A549 (cell line): Measurements from ENCODE around the gene LAPTM5. TPM values are rescaled to one million over a fixed set of nuclear protein-coding genes. Genes with fewer than 3 reads are reported as not detected.

ENCODE experiments used
- ATAC-seq, 2 experiments: fragments of 200-7000 bp in 1 of 2; fragments of >200 bp in 1 of 2; cut with Nextera tagmentation in 1 of 2; cut with Tn5 transposase in 1 of 2; 3 replicates each; pipeline versions ENCODE4 v1.8.0 to v1.9.1; 2018 to 2020; ENCODE audit warnings: mild to moderate bottlenecking in 1 of 2, moderate library complexity in 1 of 2
- CTCF ChIA-PET: fragments of 300-600 bp; sonication (Branson Sonifier 250); formaldehyde crosslinking; extraction: SDS; loops from one replicate; lab custom pipeline; 2021; ENCODE audit warnings: antibody characterized with exemption, inconsistent platforms; lab: Yijun Ruan, JAX
- POLR2A ChIA-PET: fragments of 350-600 bp; formaldehyde crosslinking; extraction: SDS; loops from one replicate; lab custom pipeline; 2021; ENCODE audit warnings: antibody characterized with exemption, inconsistent platforms; lab: Yijun Ruan, JAX
- DNase-seq, 2 experiments: peaks; one replicate each; pipeline versions ENCODE4 v3.0.0 to v3.0.0-alpha.2; 2011 to 2016; ENCODE audit warnings: low read depth in 1 of 2, low spot score in 1 of 2
- FAIRE-seq: peaks from 2 replicates; lab custom pipeline; 2011; peaks lifted over from hg19 to GRCh38; lab: Jason Lieb, UNC
- H3K27ac ChIP-seq, 2 experiments: fragments of >200 bp; sonication (Bioruptor Twin); formaldehyde crosslinking; 3 replicates each; pipeline ENCODE4 v1.5.1; 2016 to 2017
- H3K4me1 ChIP-seq: fragments of >200 bp; sonication (Bioruptor Twin); formaldehyde crosslinking; 3 replicates; pipeline ENCODE4 v1.6.1; 2016
- H3K4me2 ChIP-seq: fragments of >200 bp; sonication (Bioruptor Twin); formaldehyde crosslinking; 3 replicates; pipeline ENCODE4 v1.6.1; 2016
- H3K4me3 ChIP-seq: fragments of >200 bp; sonication (Bioruptor Twin); formaldehyde crosslinking; 3 replicates; pipeline ENCODE4 v1.5.1; 2016
- H3K9me3 ChIP-seq: fragments of >200 bp; sonication (Bioruptor Twin); formaldehyde crosslinking; 3 replicates; pipeline ENCODE4 v1.6.1; 2016
- BHLHE40 ChIP-seq: IDR thresholded peaks from 2 replicates; pipeline ENCODE4 v1.6.1; 2012; ENCODE audit warnings: low read depth, low read length, inconsistent platforms
- CHD2 ChIP-seq: fragments of 150-350 bp; IDR thresholded peaks from 2 replicates; pipeline ENCODE4 v1.6.1; 2014; ENCODE audit warnings: low read length; ENCODE audit not compliant: partially characterized antibody
- ELK1 ChIP-seq: fragments of 150-350 bp; IDR thresholded peaks from 2 replicates; pipeline ENCODE4 v1.6.1; 2014; ENCODE audit warnings: low read depth, mild to moderate bottlenecking, low read length
- EP300 ChIP-seq, 2 experiments: fragments of >200 bp; sonication (Bioruptor Twin); formaldehyde crosslinking; IDR thresholded peaks; 2 replicates in 1 of 2; 3 replicates in 1 of 2; pipeline ENCODE4 v1.6.1; 2016 to 2017
- ESRRA ChIP-seq: fragments of 150-350 bp; IDR thresholded peaks from 2 replicates; pipeline ENCODE4 v1.6.1; 2014; ENCODE audit warnings: mild to moderate bottlenecking, low read length, borderline replicate concordance
- FOSL2 ChIP-seq, 2 experiments: fragments of 450-650 bp in 1 of 2; fragments of >200 bp in 1 of 2; sonication (Bioruptor Twin) in 1 of 2; formaldehyde crosslinking; IDR thresholded peaks; 2 replicates each; pipeline versions ENCODE4 v1.5.0 to v1.6.1; 2016 to 2020; ENCODE audit warnings: mild to moderate bottlenecking in 1 of 2, moderate library complexity in 1 of 2
- HDAC2 ChIP-seq: fragments of 200-600 bp; sonication (generic); IDR thresholded peaks from 2 replicates; pipeline ENCODE4 v1.6.1; 2016
- HOXB5 ChIP-seq: fragments of 250-450 bp; sonication (Bioruptor Pico); IDR thresholded peaks from 2 replicates; pipeline ENCODE4 v1.5.0; 2020; ENCODE audit warnings: mild to moderate bottlenecking, moderate library complexity
- JUN ChIP-seq, 2 experiments: fragments of >200 bp; sonication (Bioruptor Twin); formaldehyde crosslinking; IDR thresholded peaks; 2 replicates in 1 of 2; 3 replicates in 1 of 2; pipeline ENCODE4 v1.6.1; 2016 to 2017
- MAX ChIP-seq: IDR thresholded peaks from 2 replicates; pipeline ENCODE4 v1.6.1; 2012
- NPAS2 ChIP-seq: fragments of 250-450 bp; sonication (Bioruptor Pico); IDR thresholded peaks from 2 replicates; pipeline ENCODE4 v1.8.0; 2022; ENCODE audit warnings: mild to moderate bottlenecking, moderate library complexity, borderline replicate concordance
- PBX3 ChIP-seq: IDR thresholded peaks from 2 replicates; pipeline ENCODE4 v1.6.1; 2012
- PHF8 ChIP-seq: fragments of 200-600 bp; sonication (generic); IDR thresholded peaks from 2 replicates; pipeline ENCODE4 v1.6.1; 2016; ENCODE audit warnings: low read depth, mild to moderate bottlenecking, antibody characterized with exemption, moderate library complexity, borderline replicate concordance
- RARB ChIP-seq: fragments of 250-450 bp; sonication (Bioruptor Pico); IDR thresholded peaks from 2 replicates; pipeline ENCODE4 v1.8.0; 2021; ENCODE audit warnings: mild to moderate bottlenecking, moderate library complexity
- RNF2 ChIP-seq: fragments of 200-600 bp; sonication (generic); IDR thresholded peaks from 2 replicates; pipeline ENCODE4 v1.6.1; 2016; ENCODE audit warnings: low read depth, mild to moderate bottlenecking, antibody characterized with exemption, moderate library complexity, borderline replicate concordance
- TFCP2L1 ChIP-seq: fragments of 250-450 bp; sonication (Bioruptor Pico); IDR thresholded peaks from 2 replicates; pipeline ENCODE4 v1.5.0; 2021; ENCODE audit warnings: mild to moderate bottlenecking
- TP53 ChIP-seq: fragments of 250-450 bp; sonication (Bioruptor Pico); IDR thresholded peaks from 2 replicates; pipeline ENCODE4 v1.5.0; 2021; ENCODE audit warnings: mild to moderate bottlenecking, moderate library complexity
- ZC3H11A ChIP-seq: fragments of 450-650 bp; IDR thresholded peaks from 2 replicates; pipeline ENCODE4 v1.6.1; 2014; ENCODE audit warnings: antibody characterized with exemption, mild to moderate bottlenecking
- ZNF302 ChIP-seq: fragments of 250-450 bp; sonication (Bioruptor Pico); IDR thresholded peaks from 2 replicates; pipeline ENCODE4 v1.9.0; 2021; ENCODE audit warnings: inconsistent platforms, mild to moderate bottlenecking, moderate library complexity
- WGBS: methylation state at CpG from one replicate; pipeline ENCODE4 v1.1.6; 2017; ENCODE audit errors: missing lambda C conversion rate; 5-methylcytosine and 5-hydroxymethylcytosine counted together
- polyA plus RNA-seq, 4 experiments: library from polyadenylated mRNA; depleted of rRNA in 3 of 4; stranded (reverse); fragments of >200 nt; fragmentation: RNase III in 1 of 4; extraction: RNeasy Plus Mini Kit Qiagen cat#74134 plus additional on column Dnase treatment in 1 of 4; gene quantifications; 2 replicates in 3 of 4; 3 replicates in 1 of 4; pipeline ENCODE4 v1.2.3, GENCODE V29; 2011 to 2017

Gene LAPTM5
- polyA plus RNA-seq, 2 of the 4 experiments (the other 2 are of a cell fraction): 0.06 to 0.22 TPM

GRCh38 chr1:30787856-30788495 is 30.4 kb upstream of the LAPTM5 start (continued):
- TF ChIP-seq RARB (no peak), JUN (IDR thresholded peaks at IDR 0.05) (no peak)

GRCh38 chr1:30787266-30787665 is 29.7 kb upstream of the LAPTM5 start:
- TF ChIP-seq PHF8 (no peak), TFCP2L1 (no peak), HDAC2 (no peak)

GRCh38 chr1:30786264-30786991 is 28.9 kb upstream of the LAPTM5 start:
- no peak overlapping the region for H3K4me3 ChIP-seq
- no peaks in the 10 kb centered on the region for H3K4me1 ChIP-seq
- WGBS: 63% methylated on average over 10 of the region's 13 CpGs
- POLR2A ChIA-PET: no interaction called here
- DNase-seq: no peak
- TF ChIP-seq PBX3: no peak
- no peak for TF ChIP-seq NPAS2 (CRISPR knock-in tag)
- no peak for TF ChIP-seq HOXB5 (CRISPR knock-in tag)
- no peak for TF ChIP-seq ELK1
- no peak for TF ChIP-seq ESRRA
- TF ChIP-seq RNF2: no peak
- TF ChIP-seq JUN (IDR thresholded peaks at IDR 0.05): no peak
- H3K27ac ChIP-seq: no peak overlapping the region
- ATAC-seq: no peak
- FAIRE-seq: no peak
- CTCF ChIA-PET: interaction anchor here (0.9 to 36.8 kb wide), 7 partner anchors 8 to 126 kb away, joined by 3 to 743 read pairs (median 4); partner anchors contain the start of gene SDC3
- H3K4me2 ChIP-seq: no peak overlapping the region
- no peaks in the 10 kb centered on the region for H3K9me3 ChIP-seq

More at GRCh38 chr1:30787266-30787665, 29.7 kb upstream of the LAPTM5 start:
- CTCF ChIA-PET: interaction anchor here (1.3 to 36.8 kb wide), 3 partner anchors 15 to 125 kb away, joined by 3 to 743 read pairs (median 73); partner anchors contain the start of gene SDC3
- ATAC-seq: no peak
- H3K4me1 ChIP-seq: no peaks in the 10 kb centered on the region
- no peak for DNase-seq
- H3K27ac ChIP-seq: no peak overlapping the region
- H3K4me3 ChIP-seq: no peak overlapping the region
- no peaks in the 10 kb centered on the region for H3K9me3 ChIP-seq
- 78% methylated on average over 5 of the region's 5 CpGs for WGBS
- POLR2A ChIA-PET: no interaction called here
- no peak overlapping the region for H3K4me2 ChIP-seq
- FAIRE-seq: no peak

GRCh38 chr1:30785714-30786113 is 28.1 kb upstream of the LAPTM5 start:
- ATAC-seq: no peak
- TF ChIP-seq CHD2 (no peak), ZC3H11A (no peak), TP53 (CRISPR knock-in tag) (no peak), MAX (no peak), FOSL2 (IDR thresholded peaks at IDR 0.05) (no peak), FOSL2 (CRISPR knock-in tag; IDR thresholded peaks at IDR 0.05) (no peak), HDAC2 (no peak), BHLHE40 (no peak), ZNF302 (CRISPR knock-in tag) (no peak), RNF2 (no peak), EP300 (IDR thresholded peaks at IDR 0.05) (no peak)
- CTCF ChIA-PET: interaction anchor here (0.9 to 36.8 kb wide), 7 partner anchors 8 to 126 kb away, joined by 3 to 743 read pairs (median 4); partner anchors contain the start of genes MATN1 and SDC3
- no peak for DNase-seq
- 79% methylated on average over 7 of the region's 7 CpGs for WGBS
- H3K4me1 ChIP-seq: no peaks in the 10 kb centered on the region
- POLR2A ChIA-PET: no interaction called here
- no peak for FAIRE-seq
- H3K4me3 ChIP-seq: no peak overlapping the region
- no peak overlapping the region for H3K4me2 ChIP-seq
- no peak overlapping the region for H3K27ac ChIP-seq
- H3K9me3 ChIP-seq: no peaks in the 10 kb centered on the region
